ENCODE measurements around the gene ZNF333. TPM values are rescaled to one million over a fixed set of nuclear protein-coding genes. Genes with fewer than 3 reads are reported as not detected.

ZNF333 gene
- total RNA-seq, 1 donor from 2014 or later, result 19.9 TPM

- Histone ChIP-seq H3K27me3 (no peaks in the 10 kb centered on the region), H3K4me3 (no peak overlapping the region), H3K27ac (no peak overlapping the region), H3K36me3 (peaks cover 15 to 98% of the 10 kb centered on the region in 2 donors), H3K4me1 (no peaks in the 10 kb centered on the region), H3K9me3 (peaks cover 49% of the 10 kb centered on the region)
- TF ChIP-seq POLR2A (IDR thresholded peaks at IDR 0.05) (no peak), CTCF (IDR thresholded peaks at IDR 0.05) (no peak), POLR2AphosphoS5 (IDR thresholded peaks at IDR 0.05; ENCODE audit: insufficient read depth in 1 of 2, low read depth in 1 of 2) (no peak)
- DNase-seq (ENCODE audit: extremely low spot score in 2 of 2), result no peak
- intact Hi-C loops (cut with DNase I), result no loop called here
Observed at GRCh38 chr19:14715841-14716240, 26.0 kb downstream of the ZNF333 start.

- Histone ChIP-seq H3K9me3 (peaks cover 71% of the 10 kb centered on the region), H3K27ac (no peak overlapping the region), H3K36me3 (peaks cover 15 to 87% of the 10 kb centered on the region in 2 donors), H3K4me3 (no peak overlapping the region), H3K4me1 (no peaks in the 10 kb centered on the region), H3K27me3 (no peaks in the 10 kb centered on the region)
- no peak for TF ChIP-seq POLR2A (IDR thresholded peaks at IDR 0.05)
- no peak for TF ChIP-seq POLR2AphosphoS5 (IDR thresholded peaks at IDR 0.05; ENCODE audit: insufficient read depth in 1 of 2, low read depth in 1 of 2)
- no peak for TF ChIP-seq CTCF (IDR thresholded peaks at IDR 0.05)
- intact Hi-C loops (cut with DNase I), result no loop called here
- DNase-seq (ENCODE audit: extremely low spot score in 2 of 2), result no peak
Observed at GRCh38 chr19:14718522-14719116, 28.8 kb downstream of the ZNF333 start.

GRCh38 chr19:14719162-14719561 lies 29.3 kb downstream of the ZNF333 start:
- intact Hi-C loops (cut with DNase I), result no loop called here
- H3K4me3 ChIP-seq, result no peak overlapping the region
- H3K27me3 ChIP-seq, result no peaks in the 10 kb centered on the region
- no peaks in the 10 kb centered on the region for H3K4me1 ChIP-seq
- H3K9me3 ChIP-seq, result peaks cover 76% of the 10 kb centered on the region
- no peak for DNase-seq (ENCODE audit: extremely low spot score in 2 of 2)
- H3K27ac ChIP-seq, result no peak overlapping the region
- H3K36me3 ChIP-seq, result peaks cover 15 to 84% of the 10 kb centered on the region in 2 donors
- no peak for TF ChIP-seq CTCF (IDR thresholded peaks at IDR 0.05)
- TF ChIP-seq POLR2AphosphoS5 (IDR thresholded peaks at IDR 0.05; ENCODE audit: insufficient read depth in 1 of 2, low read depth in 1 of 2), result no peak
- no peak for TF ChIP-seq POLR2A (IDR thresholded peaks at IDR 0.05)

- Histone ChIP-seq H3K27ac (no peak overlapping the region), H3K4me1 (no peaks in the 10 kb centered on the region), H3K27me3 (no peaks in the 10 kb centered on the region), H3K9me3 (peaks cover 72% of the 10 kb centered on the region), H3K36me3 (peaks cover under 1 to 54% of the 10 kb centered on the region in 2 donors), H3K4me3 (no peak overlapping the region)
- DNase-seq (ENCODE audit: extremely low spot score in 2 of 2), result no peak
- TF ChIP-seq POLR2AphosphoS5 (IDR thresholded peaks at IDR 0.05; ENCODE audit: insufficient read depth in 1 of 2, low read depth in 1 of 2) (no peak), CTCF (IDR thresholded peaks at IDR 0.05) (no peak), POLR2A (IDR thresholded peaks at IDR 0.05) (no peak)
- intact Hi-C loops (cut with DNase I), result no loop called here
Observed at GRCh38 chr19:14722127-14722526, 32.3 kb downstream of the ZNF333 start.

GRCh38 chr19:14728595-14728994 lies 38.7 kb downstream of the ZNF333 start:
- H3K4me3 ChIP-seq, result no peak overlapping the region
- no peak for DNase-seq (ENCODE audit: extremely low spot score in 2 of 2)
- H3K27me3 ChIP-seq, result no peaks in the 10 kb centered on the region
- no peaks in the 10 kb centered on the region for H3K4me1 ChIP-seq
- H3K27ac ChIP-seq, result no peak overlapping the region
- TF ChIP-seq POLR2A (IDR thresholded peaks at IDR 0.05), result no peak
- TF ChIP-seq POLR2AphosphoS5 (IDR thresholded peaks at IDR 0.05; ENCODE audit: insufficient read depth in 1 of 2, low read depth in 1 of 2), result no peak
- no peak for TF ChIP-seq CTCF (IDR thresholded peaks at IDR 0.05)
- H3K36me3 ChIP-seq, result peaks cover 0 to 2% of the 10 kb centered on the region in 2 donors
- peaks cover 18% of the 10 kb centered on the region for H3K9me3 ChIP-seq
- intact Hi-C loops (cut with DNase I), result no loop called here
